K562 (cell line): ENCODE results near the gene ZNF672. TPM values are rescaled to one million over a fixed set of nuclear protein-coding genes. Genes with fewer than 3 reads are reported as not detected.
A peak's percentile ranks its signal among the peaks of the same experiment; 100 is the strongest.

Experiments used
- ATAC-seq: fragments of 200-7000 bp; cut with Tn5 transposase; 3 replicates; pipeline ENCODE4 v1.9.1; 2020; ENCODE audit warnings: moderate library complexity
- BruUV-seq: library from RNA; stranded (reverse); fragments of 400-500 nt; replicated peaks from 2 replicates; lab custom pipeline; 2021; lab: Mats Ljungman, UMichigan
- CTCF ChIA-PET: fragments of 300-600 bp; formaldehyde crosslinking; extraction: SDS; loops from one replicate; lab custom pipeline; 2021; ENCODE audit warnings: low intra/inter-chr PET ratio; lab: Yijun Ruan, JAX
- POLR2A ChIA-PET: fragments of 300-600, 350-650 bp; sonication (Branson Sonifier 250); formaldehyde crosslinking; extraction: SDS; loops from one replicate; lab custom pipeline; 2021; ENCODE audit warnings: antibody characterized with exemption, inconsistent platforms; lab: Yijun Ruan, JAX
- DNase-seq, 4 experiments: peaks; one replicate each; pipeline versions ENCODE4 v3.0.0 to v3.0.0-alpha.2; 2011 to 2018; ENCODE audit warnings: low spot score in 3 of 4, mixed read lengths in 3 of 4; ENCODE audit errors: extremely low read depth in 1 of 4
- FAIRE-seq: peaks from 2 replicates; lab custom pipeline; 2011; peaks lifted over from hg19 to GRCh38; lab: Jason Lieb, UNC
- H2AFZ ChIP-seq: 2 replicates; pipeline ENCODE4 v1.6.0; 2011; ENCODE audit warnings: low read depth, low read length, control low read depth, inconsistent platforms
- H3K27ac ChIP-seq: fragments of 200-600 bp; 3 replicates; pipeline ENCODE4 v1.8.0; 2011; ENCODE audit warnings: low read depth, mild to moderate bottlenecking, control low read depth, inconsistent platforms, low read length, moderate library complexity, mixed read lengths; ENCODE audit errors: extremely low read depth
- H3K27me3 ChIP-seq, 2 experiments: fragments of 300-600 bp in 1 of 2; 2 replicates in 1 of 2; 3 replicates in 1 of 2; pipeline versions ENCODE4 v1.6.0 to v1.8.0; 2011; ENCODE audit warnings: inconsistent platforms in 2 of 2, low read length in 2 of 2, mild to moderate bottlenecking in 1 of 2, mixed read lengths in 1 of 2, moderate library complexity in 1 of 2; ENCODE audit not compliant: control insufficient read depth in 2 of 2, insufficient read depth in 2 of 2
- H3K36me3 ChIP-seq: fragments of 300-600 bp; 3 replicates; pipeline ENCODE4 v1.8.0; 2011; ENCODE audit warnings: mild to moderate bottlenecking, low read length, inconsistent platforms; ENCODE audit not compliant: control insufficient read depth, insufficient read depth
- H3K4me1 ChIP-seq, 2 experiments: fragments of 200-600 bp in 1 of 2; replicated peaks in 1 of 2; 2 replicates in 1 of 2; 3 replicates in 1 of 2; pipeline versions ENCODE4 v1.5.1 to v1.8.0; 2011; ENCODE audit warnings: inconsistent platforms in 2 of 2, low read length in 2 of 2, mild to moderate bottlenecking in 1 of 2, mixed read lengths in 1 of 2, moderate library complexity in 1 of 2; ENCODE audit not compliant: control insufficient read depth in 2 of 2, insufficient read depth in 2 of 2
- H3K4me2 ChIP-seq: 2 replicates; pipeline ENCODE4 v1.6.1; 2011; ENCODE audit warnings: low read length, control low read depth, inconsistent platforms, mixed read lengths; ENCODE audit not compliant: insufficient read depth
- H3K4me3 ChIP-seq: fragments of 200-600 bp; sonication (generic), shearing (Covaris generic); 2 replicates; pipeline ENCODE4 v1.5.1; 2016; ENCODE audit warnings: control low read depth, inconsistent platforms
- H3K79me2 ChIP-seq: fragments of 200-600 bp; 3 replicates; pipeline ENCODE4 v1.8.0; 2011; ENCODE audit warnings: low read length, inconsistent platforms; ENCODE audit not compliant: control insufficient read depth, insufficient read depth
- H3K9ac ChIP-seq, 2 experiments: 2 replicates each; pipeline versions ENCODE4 v1.6.0 to v1.6.1; 2011; ENCODE audit warnings: low read depth in 2 of 2, low read length in 2 of 2, control low read depth in 1 of 2, inconsistent platforms in 1 of 2, mild to moderate bottlenecking in 1 of 2, mixed read lengths in 1 of 2; ENCODE audit not compliant: insufficient read depth in 1 of 2
- H3K9me1 ChIP-seq: one replicate; pipeline ENCODE4 v1.6.0; 2011; ENCODE audit warnings: inconsistent platforms, mild to moderate bottlenecking, low read length, moderate library complexity; ENCODE audit not compliant: control insufficient read depth, insufficient read depth
- H3K9me3 ChIP-seq: replicated peaks from 2 replicates; pipeline ENCODE4 v1.5.1; 2011; ENCODE audit warnings: low read depth, low read length, inconsistent platforms; ENCODE audit not compliant: control insufficient read depth, insufficient read depth
- H4K20me1 ChIP-seq: replicated peaks from 2 replicates; pipeline ENCODE4 v1.6.1; 2011; ENCODE audit warnings: low read length, inconsistent platforms, mixed read lengths; ENCODE audit not compliant: control insufficient read depth, insufficient read depth
- ARHGAP35 ChIP-seq: fragments of 450-650 bp; IDR thresholded peaks from 2 replicates; pipeline ENCODE4 v1.6.1; 2018; ENCODE audit not compliant: partially characterized antibody
- CBFA2T2 ChIP-seq: fragments of 450-650 bp; conservative IDR thresholded peaks from 2 replicates; pipeline ENCODE4 v1.6.1; 2017; ENCODE audit warnings: mild to moderate bottlenecking
- DNMT1 ChIP-seq: fragments of 450-650 bp; IDR thresholded peaks from 2 replicates; pipeline ENCODE4 v1.6.1; 2016; ENCODE audit warnings: antibody characterized with exemption, mild to moderate bottlenecking
- MEIS2 ChIP-seq: fragments of 450-650 bp; IDR thresholded peaks from 2 replicates; pipeline ENCODE4 v1.6.1; 2014; ENCODE audit warnings: mild to moderate bottlenecking; ENCODE audit not compliant: partially characterized antibody
- POU5F1 ChIP-seq: fragments of 150-350 bp; IDR thresholded peaks from 2 replicates; pipeline ENCODE4 v1.6.1; 2014; ENCODE audit warnings: borderline replicate concordance, low read length, low read depth, mild to moderate bottlenecking; ENCODE audit not compliant: partially characterized antibody
- SMARCE1 ChIP-seq: fragments of 450-650 bp; IDR thresholded peaks from 2 replicates; pipeline ENCODE4 v1.7.1; 2016; ENCODE audit warnings: mild to moderate bottlenecking
- TAF9B ChIP-seq: fragments of 450-650 bp; IDR thresholded peaks from 2 replicates; pipeline ENCODE4 v1.6.1; 2018; ENCODE audit warnings: mild to moderate bottlenecking; ENCODE audit not compliant: partially characterized antibody
- ZBTB17 ChIP-seq: fragments of 450-650 bp; formaldehyde crosslinking; IDR thresholded peaks from 2 replicates; pipeline ENCODE4 v1.4.0; 2020; ENCODE audit warnings: mild to moderate bottlenecking
- ZEB2 ChIP-seq: fragments of 450-650 bp; IDR thresholded peaks from 2 replicates; pipeline ENCODE4 v1.6.1; 2016
- ZNF133 ChIP-seq: fragments of 250-450 bp; sonication (Bioruptor Pico); IDR thresholded peaks from 2 replicates; pipeline ENCODE4 v1.4.0; 2020; ENCODE audit warnings: mild to moderate bottlenecking
- ZNF274 ChIP-seq: IDR thresholded peaks from 2 replicates; pipeline ENCODE4 v1.6.1; 2011; ENCODE audit warnings: low read depth, mild to moderate bottlenecking, low read length, moderate library complexity, borderline replicate concordance
- ZNF436 ChIP-seq: fragments of 250-450, 450-650 bp; sonication (Bioruptor Pico); formaldehyde crosslinking; IDR thresholded peaks from 2 replicates; pipeline ENCODE4 v1.7.0; 2020; ENCODE audit warnings: mild to moderate bottlenecking
- WGBS: fragments of 100-300 bp; shearing (Covaris generic); methylation state at CpG from one replicate; pipeline ENCODE4 v1.1.6; 2016; ENCODE audit warnings: low coverage, mixed read lengths; ENCODE audit not compliant: insufficient coverage; ENCODE audit errors: missing lambda C conversion rate; 5-methylcytosine and 5-hydroxymethylcytosine counted together
- in situ Hi-C: fragments of 300-500 bp; cut with MboI; formaldehyde crosslinking; loops from 4 replicates; pipeline ENCODE4 v1.15.0; 2018; ENCODE audit warnings: inconsistent platforms, mixed read lengths
- intact Hi-C: fragments of 100-400 bp; cut with micrococcal nuclease; formaldehyde crosslinking; loops from 2 replicates; pipeline ENCODE4 v1.14.2; 2022
- polyA plus RNA-seq, 8 experiments: library from polyadenylated mRNA; depleted of rRNA in 4 of 8; stranded (reverse) in 5 of 8; unstranded in 3 of 8; fragments of >200 nt; fragmentation: Nextera tagmentation in 2 of 8; fragmentation: Illumina TruSeq in 1 of 8; extraction: Ambion mirVana in 2 of 8; extraction: Trizol in 1 of 8; gene quantifications; 2 replicates each; pipeline versions ENCODE4 v1.2.1 to v1.2.3, GENCODE V29; 2011 to 2014; ENCODE audit warnings: inconsistent platforms in 1 of 8, missing spikeins in 1 of 8
- total RNA-seq, 7 experiments: library from RNA; depleted of rRNA in 6 of 7; stranded (reverse); fragments of >200 nt in 6 of 7; fragmentation: Illumina TruSeq in 2 of 7; extraction: Trizol in 2 of 7; gene quantifications; 2 replicates each; pipeline versions ENCODE4 v1.2.1 to v1.2.3, GENCODE V29; 2011 to 2021; ENCODE audit warnings: low replicate concordance in 1 of 7
- TF ChIP-seq, protein P1 (sequence below), 2 experiments: fragments of 250-450 bp in 1 of 2; fragments of 450-650 bp in 1 of 2; sonication (Bioruptor Pico) in 1 of 2; IDR thresholded peaks; 2 replicates each; pipeline versions ENCODE4 v1.6.1 to v1.8.0; 2016 to 2021; ENCODE audit warnings: mild to moderate bottlenecking in 2 of 2, moderate library complexity in 2 of 2, missing compliant biosample characterization in 1 of 2, missing genetic modification characterization in 1 of 2
- TF ChIP-seq, protein P2 (sequence below), 2 experiments: fragments of 450-650 bp in 1 of 2; sonication (generic) in 1 of 2; formaldehyde crosslinking in 1 of 2; IDR thresholded peaks in 1 of 2; conservative IDR thresholded peaks in 1 of 2; 2 replicates each; pipeline versions ENCODE4 v1.6.1 to v1.8.1; 2016 to 2023; ENCODE audit warnings: mild to moderate bottlenecking in 2 of 2, moderate library complexity in 2 of 2, inconsistent platforms in 1 of 2, missing genetic modification reagents in 1 of 2
- TF ChIP-seq, protein P3 (sequence below): fragments of 250-450 bp; sonication (Bioruptor Pico); IDR thresholded peaks from 2 replicates; pipeline ENCODE4 v1.9.0; 2021; ENCODE audit warnings: mild to moderate bottlenecking, inconsistent platforms
- TF ChIP-seq, protein P4 (sequence below): fragments of 200-800 bp; sonication (Bioruptor generic); IDR thresholded peaks from 2 replicates; pipeline ENCODE4 v1.6.1; 2017; ENCODE audit warnings: missing genetic modification characterization, missing compliant biosample characterization

The ZNF672 gene
- total and polyA plus RNA-seq, 9 of the 15 experiments (the other 6 are each of a cell fraction or from before 2014, with no cell fraction given): 1.9 to 57.9 (median 24.1) TPM

DNA sequence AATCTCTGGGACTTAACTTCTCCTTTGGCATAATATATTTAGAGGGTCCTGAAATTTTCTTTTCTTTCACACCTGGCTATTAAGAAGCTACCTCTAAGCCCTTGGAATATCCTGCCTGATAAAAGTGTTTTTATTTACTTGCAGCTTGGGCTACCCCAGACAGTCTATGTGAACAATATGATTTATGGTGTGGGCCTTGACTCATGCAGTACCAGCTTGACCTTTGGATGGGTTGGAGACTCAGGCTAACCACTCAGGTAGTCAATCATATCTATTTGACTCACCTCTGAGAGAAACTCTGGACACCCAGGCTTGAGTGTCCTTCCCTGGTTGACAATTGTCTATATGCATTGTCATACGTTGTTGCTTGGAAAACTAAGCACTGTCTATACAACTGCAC, 54.6 kb downstream of the ZNF672 start:
- Histone ChIP-seq H3K36me3 (no peaks in the 10 kb centered on the region), H3K9me3 (no peaks in the 10 kb centered on the region), H4K20me1 (no peaks in the 10 kb centered on the region), H3K79me2 (no peaks in the 10 kb centered on the region), H3K4me2 (no peak overlapping the region), H3K27me3 (no peaks in the 10 kb centered on the region), H3K4me3 (no peak overlapping the region), H3K27ac (no peak overlapping the region), H3K9me1 (no peaks in the 10 kb centered on the region), H2AFZ (no peak overlapping the region), H3K9ac (no peak overlapping the region), H3K4me1 (peaks cover 33 to 38% of the 10 kb centered on the region in 2 experiments)
- ChIA-PET POLR2A (interaction anchor here (1.8 kb wide), 1 partner anchor 8 kb away, joined by 5 read pairs; no protein-coding TSS in a partner anchor), CTCF (no interaction called here)
- WGBS: 28% methylated on average over 1 of the region's 1 CpG
- DNase-seq (peak in 1 of 4 experiments; percentile 57), ATAC-seq (peak; percentile 3; the same call in 1 of the 3 replicates), FAIRE-seq (no peak)
- BruUV-seq: no TSS peak
- intact Hi-C loops: no loop called here
- in situ Hi-C loops: no loop called here
- TF ChIP-seq ZEB2: 0 out of 2 replicates have a peak, but pooled peaks have one; percentile 58
- peak; percentile 95 for TF ChIP-seq MEIS2
- TF ChIP-seq SMARCE1: 0 out of 2 replicates have a peak, but pooled peaks have one; percentile 26
- TF ChIP-seq ZBTB17: no peak
- no peak for TF ChIP-seq ZNF436 (CRISPR knock-in tag)
- TF ChIP-seq, protein P1, sequence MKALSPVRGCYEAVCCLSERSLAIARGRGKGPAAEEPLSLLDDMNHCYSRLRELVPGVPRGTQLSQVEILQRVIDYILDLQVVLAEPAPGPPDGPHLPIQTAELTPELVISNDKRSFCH (CRISPR knock-in tag; IDR thresholded peaks at IDR 0.05): no peak
- TF ChIP-seq, protein P1 (tag; IDR thresholded peaks at IDR 0.05): no peak
- no peak for TF ChIP-seq ZNF133 (CRISPR knock-in tag)
- TF ChIP-seq CBFA2T2: 0 out of 2 replicates have a peak, but pooled peaks have one; percentile 5
- TF ChIP-seq, protein P2, sequence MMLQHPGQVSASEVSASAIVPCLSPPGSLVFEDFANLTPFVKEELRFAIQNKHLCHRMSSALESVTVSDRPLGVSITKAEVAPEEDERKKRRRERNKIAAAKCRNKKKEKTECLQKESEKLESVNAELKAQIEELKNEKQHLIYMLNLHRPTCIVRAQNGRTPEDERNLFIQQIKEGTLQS (IDR thresholded peaks at IDR 0.05): no peak
- TF ChIP-seq, protein P2 (CRISPR knock-in tag; conservative IDR thresholded peaks at IDR 0.05): no peak
- TF ChIP-seq ZNF274: no peak
- TF ChIP-seq TAF9B: no peak
- no peak for TF ChIP-seq POU5F1
- no peak for TF ChIP-seq DNMT1
- TF ChIP-seq, protein P3, sequence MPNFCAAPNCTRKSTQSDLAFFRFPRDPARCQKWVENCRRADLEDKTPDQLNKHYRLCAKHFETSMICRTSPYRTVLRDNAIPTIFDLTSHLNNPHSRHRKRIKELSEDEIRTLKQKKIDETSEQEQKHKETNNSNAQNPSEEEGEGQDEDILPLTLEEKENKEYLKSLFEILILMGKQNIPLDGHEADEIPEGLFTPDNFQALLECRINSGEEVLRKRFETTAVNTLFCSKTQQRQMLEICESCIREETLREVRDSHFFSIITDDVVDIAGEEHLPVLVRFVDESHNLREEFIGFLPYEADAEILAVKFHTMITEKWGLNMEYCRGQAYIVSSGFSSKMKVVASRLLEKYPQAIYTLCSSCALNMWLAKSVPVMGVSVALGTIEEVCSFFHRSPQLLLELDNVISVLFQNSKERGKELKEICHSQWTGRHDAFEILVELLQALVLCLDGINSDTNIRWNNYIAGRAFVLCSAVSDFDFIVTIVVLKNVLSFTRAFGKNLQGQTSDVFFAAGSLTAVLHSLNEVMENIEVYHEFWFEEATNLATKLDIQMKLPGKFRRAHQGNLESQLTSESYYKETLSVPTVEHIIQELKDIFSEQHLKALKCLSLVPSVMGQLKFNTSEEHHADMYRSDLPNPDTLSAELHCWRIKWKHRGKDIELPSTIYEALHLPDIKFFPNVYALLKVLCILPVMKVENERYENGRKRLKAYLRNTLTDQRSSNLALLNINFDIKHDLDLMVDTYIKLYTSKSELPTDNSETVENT: no peak
- TF ChIP-seq, protein P4, sequence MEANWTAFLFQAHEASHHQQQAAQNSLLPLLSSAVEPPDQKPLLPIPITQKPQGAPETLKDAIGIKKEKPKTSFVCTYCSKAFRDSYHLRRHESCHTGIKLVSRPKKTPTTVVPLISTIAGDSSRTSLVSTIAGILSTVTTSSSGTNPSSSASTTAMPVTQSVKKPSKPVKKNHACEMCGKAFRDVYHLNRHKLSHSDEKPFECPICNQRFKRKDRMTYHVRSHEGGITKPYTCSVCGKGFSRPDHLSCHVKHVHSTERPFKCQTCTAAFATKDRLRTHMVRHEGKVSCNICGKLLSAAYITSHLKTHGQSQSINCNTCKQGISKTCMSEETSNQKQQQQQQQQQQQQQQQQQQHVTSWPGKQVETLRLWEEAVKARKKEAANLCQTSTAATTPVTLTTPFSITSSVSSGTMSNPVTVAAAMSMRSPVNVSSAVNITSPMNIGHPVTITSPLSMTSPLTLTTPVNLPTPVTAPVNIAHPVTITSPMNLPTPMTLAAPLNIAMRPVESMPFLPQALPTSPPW: no peak
- TF ChIP-seq ARHGAP35: no peak
